Activated gamma-delta T cell treated with anti-CD3 and anti-CD28 coated beads, Interleukin-2, amount 50 U/mL, for 16 hours (primary cell): ENCODE results near the gene RTN4RL1.
A peak's percentile ranks its signal among the peaks of the same experiment; 100 is the strongest.

ENCODE experiments used
- DNase-seq: peaks from one replicate; pipeline ENCODE4 v3.0.0-alpha.2; 2020; ENCODE audit warnings: low read depth

Gene RTN4RL1

DNA sequence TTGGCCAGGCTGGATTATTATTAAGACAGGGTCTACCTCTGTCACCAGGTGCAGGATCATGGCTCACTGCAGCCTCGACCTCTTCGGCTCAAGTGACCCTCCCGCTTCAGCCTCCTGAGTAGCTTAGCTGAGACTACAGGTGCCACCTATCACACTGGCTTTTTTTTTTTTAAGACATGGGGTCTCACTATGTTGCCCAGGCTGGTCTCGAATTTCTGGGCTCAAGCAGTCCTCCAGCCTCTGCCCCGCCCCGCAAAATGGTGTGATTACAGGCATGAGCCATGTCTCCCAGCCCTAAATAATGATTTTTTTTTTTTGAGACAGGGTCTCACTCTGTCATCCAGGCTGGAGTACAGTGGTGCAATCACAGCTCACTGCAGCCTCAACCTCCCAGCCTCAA is 22.5 kb upstream of the RTN4RL1 start:
- DNase-seq: no peak

DNA sequence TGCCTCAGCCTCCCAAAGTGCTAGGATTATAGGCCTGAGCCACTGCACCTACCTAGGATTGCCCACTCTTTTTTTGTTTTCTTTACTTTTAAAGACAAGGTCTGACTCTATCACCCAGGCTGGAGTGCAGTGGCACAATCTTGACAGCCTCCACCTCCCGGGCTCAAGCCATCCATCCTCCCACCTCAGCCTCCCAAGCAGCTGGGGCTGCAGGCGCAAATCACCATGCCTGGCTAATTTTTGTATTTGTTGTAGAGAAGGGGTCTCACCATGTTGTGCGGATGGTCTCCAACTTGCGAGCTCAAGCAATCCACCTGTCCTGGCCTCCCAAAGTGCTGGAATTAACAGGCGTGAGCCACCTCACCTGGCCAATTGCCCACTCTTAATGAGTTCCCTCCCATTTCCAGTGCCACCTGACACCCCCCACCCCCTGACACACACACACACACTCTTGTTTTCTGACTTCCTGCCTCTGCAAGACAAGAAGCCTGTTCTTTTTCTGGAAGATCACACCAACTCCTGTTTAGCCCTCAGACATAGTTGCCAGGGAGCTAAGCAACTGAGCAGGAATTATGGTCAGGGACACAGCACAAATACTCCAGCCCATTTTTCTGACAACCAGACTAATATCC is 19.2 kb upstream of the RTN4RL1 start:
- DNase-seq: no peak

DNA sequence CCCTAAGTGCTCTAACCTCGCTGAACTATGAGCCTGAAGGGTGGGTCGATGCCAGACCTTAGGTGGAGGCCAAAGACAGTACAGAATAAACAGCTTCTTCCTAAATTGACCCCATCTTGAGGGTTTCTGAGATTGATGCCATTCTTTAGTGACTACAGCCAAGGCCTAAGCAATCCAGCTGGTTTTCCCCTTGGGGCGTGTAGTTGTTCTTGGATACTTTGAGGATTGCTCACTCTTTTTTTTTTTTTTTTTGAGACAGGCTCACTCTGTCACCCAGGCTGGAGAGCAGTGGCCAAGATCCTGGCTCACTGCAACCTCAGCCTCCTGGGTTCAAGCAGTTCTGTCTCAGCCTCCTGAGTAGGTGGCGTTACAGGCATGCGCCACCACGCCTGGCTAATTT is 18.7 kb upstream of the RTN4RL1 start:
- no peak for DNase-seq

DNA sequence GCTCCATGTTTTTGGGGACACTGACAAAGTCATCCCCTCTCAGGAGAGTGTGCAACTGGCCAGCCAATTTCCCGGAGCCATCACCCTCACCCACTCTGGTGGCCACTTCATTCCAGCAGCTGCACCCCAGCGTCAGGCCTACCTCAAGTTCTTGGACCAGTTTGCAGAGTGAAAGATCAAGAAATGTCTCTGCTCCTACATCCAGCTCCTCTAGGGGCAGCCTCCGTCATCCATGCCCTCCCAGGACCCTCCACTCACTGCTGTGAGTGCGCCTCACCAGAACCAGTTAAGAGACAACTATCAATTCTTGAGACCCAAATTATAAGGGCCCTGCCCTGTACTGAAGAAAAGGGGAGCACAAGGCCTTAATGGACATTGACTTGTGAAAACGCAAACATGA is 17.8 kb upstream of the RTN4RL1 start:
- DNase-seq: no peak

DNA sequence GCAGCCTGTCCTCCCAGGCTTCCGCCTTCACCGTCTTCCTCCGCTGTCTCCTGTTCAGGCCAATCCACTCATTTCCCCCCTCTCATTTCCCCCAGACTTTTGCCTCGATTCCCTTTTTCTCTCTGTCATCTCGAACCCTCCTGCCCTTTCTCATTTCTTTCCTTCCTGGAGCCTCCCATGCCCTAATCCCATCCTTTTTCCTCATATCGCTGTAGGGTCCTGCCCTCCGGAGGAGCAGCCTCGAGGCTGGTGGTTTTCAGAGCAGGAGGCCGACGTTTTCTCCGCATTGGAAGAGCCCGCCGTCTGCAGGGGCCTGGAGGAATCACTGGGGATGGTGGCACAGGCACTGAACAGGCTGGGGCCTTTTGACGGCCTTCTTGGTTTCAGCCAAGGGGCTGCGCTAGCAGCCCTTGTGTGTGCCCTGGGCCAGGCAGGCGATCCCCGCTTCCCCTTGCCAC is 17.3 kb upstream of the RTN4RL1 start:
- DNase-seq: no peak

DNA sequence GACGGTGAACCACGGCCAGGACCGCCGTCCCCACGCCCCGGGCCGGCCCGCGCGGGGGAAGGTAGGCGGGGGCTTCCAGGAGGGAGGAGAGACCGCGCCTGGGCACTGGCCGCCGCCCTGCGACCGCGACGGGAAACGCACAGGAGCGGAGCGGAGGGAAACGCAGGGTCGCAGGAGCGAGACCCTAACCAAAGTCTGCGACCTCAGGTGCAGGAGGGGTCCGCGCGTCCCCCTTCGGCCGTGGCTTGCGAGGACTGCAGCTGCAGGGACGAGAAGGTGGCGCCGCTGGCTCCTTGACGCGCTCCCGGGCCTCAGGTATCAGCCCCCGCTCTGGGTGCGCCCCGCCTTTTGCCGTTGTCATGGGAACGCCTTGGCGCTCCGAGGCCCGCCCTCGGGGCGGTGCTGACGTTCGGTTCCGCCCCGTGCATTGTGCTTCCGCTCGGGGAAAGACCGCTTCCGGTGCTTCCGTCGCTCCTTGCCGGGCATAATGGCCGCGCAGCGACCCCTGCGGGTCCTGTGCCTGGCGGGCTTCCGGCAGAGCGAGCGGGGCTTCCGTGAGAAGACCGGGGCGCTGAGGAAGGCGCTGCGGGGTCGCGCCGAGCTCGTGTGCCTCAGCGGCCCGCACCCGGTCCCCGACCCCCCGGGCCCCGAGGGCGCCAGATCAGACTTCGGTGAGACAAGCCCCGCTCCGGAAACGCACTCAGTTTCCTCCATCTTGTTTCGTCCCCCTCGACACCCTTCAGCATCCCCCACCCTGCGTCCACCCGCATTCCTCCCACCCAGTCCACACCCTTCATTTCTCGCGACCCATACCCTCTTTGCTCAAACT is 16.6 kb upstream of the RTN4RL1 start, which contains the start of gene OVCA2:
Gene OVCA2 (plus strand): TSS at position 462 of the 829 bp plus-strand sequence. CDS start 26 bp downstream, at position 488.
- DNase-seq: peak; percentile 97

DNA sequence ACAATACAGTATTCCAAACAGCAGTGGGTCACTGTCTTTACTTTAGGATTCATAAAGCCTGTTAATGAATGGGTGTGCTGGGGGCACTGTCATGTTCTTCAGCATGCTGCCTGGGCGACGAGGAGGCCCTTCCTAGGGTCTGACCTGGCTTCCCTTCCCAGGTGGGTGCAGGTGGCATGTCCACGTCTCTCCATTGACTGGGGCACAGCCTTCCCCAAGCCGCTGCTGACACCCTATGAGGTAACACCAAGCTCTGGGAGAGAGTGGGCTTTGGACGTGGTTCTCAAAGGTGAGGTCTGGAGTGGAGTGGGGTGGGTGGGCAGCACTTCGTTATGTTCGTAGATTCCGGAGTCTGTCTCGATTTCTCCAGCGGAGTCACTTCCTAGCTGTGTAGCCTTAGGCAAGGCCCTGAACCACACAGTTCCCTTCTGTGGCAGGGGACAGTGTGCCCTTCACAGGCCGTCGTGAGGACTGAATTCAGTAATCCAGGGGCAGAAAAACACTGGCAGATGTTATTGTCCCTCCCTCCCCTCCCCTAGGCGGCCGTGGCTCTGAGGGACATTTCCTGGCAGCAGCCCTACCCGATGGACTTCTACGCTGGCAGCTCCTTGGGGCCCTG is 15.9 kb upstream of the RTN4RL1 start:
- no peak for DNase-seq

DNA sequence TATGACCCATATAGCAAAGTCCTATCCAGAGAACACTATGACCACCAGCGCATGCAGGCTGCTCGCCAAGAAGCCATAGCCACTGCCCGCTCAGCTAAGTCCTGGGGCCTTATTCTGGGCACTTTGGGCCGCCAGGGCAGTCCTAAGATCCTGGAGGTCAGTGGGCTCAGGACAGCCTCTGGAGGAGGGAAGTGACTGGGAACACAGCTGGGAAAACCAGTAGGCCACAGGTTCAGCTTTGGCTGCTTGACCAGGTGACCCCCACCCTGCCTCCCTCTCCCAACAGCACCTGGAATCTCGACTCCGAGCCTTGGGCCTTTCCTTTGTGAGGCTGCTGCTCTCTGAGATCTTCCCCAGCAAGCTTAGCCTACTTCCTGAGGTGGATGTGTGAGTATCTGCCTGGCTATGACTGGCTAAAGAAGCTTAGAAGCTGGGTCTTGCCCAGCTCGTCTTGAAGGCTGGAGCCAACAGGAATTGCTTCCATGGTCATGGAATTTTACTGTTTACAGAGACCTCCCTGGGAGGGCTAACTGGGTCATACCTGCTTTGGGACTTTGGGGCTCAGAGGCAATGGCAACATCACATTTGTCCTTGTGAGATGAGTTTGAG is 15.2 kb upstream of the RTN4RL1 start:
- DNase-seq: no peak

DNA sequence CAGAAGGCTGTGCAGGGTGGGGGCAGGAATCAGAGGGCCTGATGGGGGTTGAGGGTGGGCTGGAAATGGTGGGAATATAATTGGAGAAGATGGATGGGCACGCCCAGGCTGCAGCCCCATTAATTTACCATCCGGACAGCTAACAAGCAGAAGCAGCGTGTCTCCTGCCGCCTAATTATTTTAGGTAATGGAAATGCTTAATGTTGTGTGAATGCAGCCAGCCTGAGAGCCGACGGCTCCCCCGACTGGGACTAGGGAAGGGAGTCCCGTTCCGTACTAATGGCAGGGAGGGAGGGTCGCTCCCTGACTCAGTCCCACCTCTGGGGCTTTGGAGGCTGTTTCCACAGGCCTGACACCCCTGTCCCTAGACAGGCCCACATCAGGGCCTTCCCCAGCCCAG is 12.0 kb upstream of the RTN4RL1 start:
- DNase-seq: no peak

DNA sequence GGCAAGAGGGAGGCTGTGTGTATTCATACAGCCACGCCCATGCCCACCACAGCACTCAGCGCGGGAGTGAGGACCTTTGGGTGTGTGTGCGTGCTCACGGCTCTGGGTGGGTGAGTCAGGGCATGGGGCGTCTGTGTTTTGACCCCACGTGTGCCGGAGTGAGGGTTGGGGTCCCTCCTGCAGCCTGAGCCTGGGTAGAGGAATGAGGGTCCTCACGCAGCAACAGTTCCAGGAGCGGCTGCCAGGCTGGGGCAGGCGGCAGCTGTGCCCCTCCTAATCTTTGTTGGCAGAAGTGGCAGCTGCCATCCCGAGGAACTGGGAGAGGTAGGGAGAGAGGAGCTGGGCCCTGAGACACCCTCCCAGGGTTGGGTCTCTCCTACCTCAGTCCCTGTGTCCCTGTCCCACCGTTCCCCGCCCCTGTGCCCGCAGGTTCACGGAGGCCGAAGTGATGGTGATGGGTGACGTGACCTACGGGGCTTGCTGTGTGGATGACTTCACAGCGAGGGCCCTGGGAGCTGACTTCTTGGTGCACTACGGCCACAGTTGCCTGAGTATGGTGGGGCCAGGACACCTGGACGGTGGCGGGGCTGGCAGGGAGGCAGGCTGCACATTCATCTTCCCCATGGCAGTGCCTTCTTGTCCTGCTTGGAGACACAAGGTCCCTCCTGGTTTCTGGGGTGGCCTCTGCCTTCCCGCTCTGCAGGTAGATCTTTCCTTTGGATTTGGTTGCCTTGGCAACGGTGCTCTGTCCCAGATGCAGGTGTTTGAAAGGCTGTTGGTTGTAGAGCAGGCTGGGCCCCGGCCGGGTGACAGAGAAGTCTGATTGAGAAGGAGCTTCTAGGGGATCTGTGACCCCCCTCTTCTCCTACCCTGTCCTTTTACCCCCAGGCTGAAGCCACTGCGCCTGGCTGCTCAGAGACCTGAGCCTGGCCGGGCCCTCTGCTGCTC is 10.7 kb upstream of the RTN4RL1 start:
- no peak for DNase-seq

DNA sequence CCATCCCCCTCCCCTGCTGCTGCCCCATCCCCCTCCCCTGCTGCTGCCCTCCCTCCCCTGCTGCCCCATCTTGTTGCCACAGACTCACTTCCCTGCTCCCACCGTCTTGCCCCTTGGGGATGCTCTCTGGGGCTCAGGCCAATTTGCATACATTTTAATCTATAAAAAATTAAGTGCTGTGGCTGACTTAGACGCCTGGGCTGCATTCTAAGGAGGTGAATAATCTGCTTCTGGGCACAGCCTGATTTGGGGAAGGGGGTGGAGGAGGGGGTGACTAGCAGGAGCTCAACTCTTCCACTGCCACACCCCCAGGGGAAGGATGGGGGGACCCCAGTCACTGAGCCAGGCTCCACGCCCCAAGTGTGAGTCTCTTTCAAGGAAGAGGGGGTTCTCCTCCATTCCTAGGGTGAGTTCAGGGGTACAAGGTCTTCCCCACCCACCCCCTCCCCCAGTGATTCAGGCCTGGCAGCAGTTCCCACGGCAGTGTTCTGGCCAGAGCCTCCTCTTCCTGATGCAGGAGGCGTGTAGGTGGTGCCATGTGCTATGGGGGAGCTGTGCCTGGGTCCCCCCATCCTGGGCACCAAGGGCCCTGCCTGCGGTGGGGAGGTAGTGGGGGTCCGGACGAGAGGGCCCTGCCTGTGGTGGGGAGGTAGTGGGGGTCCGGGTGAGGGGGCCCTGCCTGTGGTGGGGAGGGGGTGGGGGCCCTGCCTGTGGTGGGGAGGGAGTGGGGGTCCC is 9.8 kb upstream of the RTN4RL1 start:
- DNase-seq: no peak

DNA sequence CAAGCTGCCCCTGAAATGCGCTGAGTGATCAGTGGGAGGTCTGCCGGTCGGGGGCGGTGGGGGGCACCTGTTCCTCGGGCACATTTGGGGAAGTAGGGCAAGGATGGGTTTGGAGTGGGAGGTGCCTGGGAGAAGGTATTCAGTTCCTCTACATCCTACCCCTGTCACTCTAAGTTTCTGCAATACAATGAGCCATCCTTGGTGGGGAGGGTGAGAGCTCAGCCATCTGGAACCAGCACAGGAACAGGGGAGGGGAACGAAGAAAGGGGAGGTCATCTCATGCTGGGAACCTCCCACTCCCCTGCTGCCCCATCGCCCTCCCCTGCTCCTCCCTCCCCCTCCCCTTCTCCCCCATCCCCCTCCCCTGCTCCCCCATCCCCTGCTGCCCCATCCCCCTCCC is 9.0 kb upstream of the RTN4RL1 start:
- DNase-seq: no peak

DNA sequence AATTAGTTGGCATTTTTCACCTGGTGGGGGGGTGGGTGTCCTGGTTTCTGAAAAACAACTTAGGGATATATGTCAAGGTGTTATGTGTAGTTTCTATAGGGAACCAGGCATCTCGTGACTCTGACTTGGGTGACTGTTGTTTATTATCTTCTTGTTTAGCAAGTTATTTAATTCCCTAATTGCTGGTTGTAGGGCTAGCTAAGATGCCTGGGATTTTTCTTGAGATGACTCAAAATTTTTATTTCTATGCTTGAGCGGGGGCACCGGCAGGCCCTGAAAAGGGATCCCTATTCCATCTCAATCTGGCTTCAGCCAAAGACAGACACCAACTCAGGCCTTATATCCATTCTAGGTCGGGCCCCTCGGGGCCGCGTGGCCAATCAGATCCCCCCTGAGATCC is 8.0 kb upstream of the RTN4RL1 start:
- no peak for DNase-seq

DNA sequence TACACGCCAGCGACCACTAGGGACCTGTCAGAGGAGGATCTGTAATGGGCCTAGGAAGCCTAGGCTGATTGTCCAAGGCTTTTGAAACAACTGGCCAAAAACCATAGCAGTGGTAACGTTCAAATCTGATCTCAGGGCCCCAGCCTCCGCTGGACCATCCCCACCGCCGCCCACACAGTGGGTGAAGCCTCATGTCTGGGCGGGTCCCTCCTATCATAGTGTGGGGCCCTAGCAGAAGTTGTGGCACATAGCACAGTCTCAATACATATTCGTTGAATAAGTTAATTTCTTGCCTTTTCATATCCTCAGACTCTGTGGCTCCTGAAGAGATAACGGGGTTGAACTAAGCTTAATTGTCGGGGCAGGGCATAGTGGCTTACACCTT is 5.6 kb upstream of the RTN4RL1 start:
- no peak for DNase-seq

DNA sequence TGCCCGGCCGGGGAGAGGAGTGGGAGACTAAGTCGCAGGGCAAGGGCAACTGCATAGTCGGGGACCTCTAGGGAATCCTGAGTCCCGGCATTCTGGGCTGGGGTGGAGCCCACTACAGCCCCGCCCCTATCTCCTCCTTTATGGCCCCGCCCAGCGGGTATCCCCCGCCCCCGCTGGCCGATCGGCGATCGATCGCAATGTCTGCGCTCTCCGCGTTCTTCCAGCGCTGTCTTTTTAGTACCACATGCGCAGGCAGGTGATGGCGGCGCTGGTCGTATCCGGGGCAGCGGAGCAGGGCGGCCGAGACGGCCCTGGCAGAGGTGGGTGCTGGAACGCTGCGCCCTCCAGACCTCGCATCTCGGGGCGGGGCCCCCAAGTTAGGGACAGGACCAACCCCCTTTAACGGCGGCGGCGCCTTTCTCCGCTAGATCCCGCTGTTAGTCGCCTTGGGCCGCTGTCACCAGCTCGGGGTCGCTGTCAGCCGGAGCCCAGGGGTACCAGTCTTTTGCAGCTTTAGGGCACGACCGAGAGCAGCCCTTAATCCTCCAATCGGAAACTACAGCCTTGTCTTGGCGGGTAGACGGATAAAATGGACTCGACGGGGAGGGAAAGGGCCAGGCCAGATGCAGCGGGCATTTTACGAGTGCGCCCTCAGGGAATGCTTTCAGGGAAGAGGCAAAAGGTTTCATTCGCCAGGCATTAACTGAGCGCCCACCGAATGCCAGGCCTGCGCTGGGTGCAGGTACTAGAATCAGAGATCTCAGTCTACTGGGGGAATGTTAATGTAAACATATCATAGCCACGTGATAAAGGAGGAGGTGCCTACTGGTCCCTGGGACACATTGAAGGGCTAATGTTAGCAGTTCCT is 5.0 kb upstream of the RTN4RL1 start, which contains the start of gene DPH1:
Gene DPH1 (plus strand): TSS at position 243 of the 868 bp plus-strand sequence. CDS start 17 bp downstream, at position 260.
- peak; percentile 79 for DNase-seq

DNA sequence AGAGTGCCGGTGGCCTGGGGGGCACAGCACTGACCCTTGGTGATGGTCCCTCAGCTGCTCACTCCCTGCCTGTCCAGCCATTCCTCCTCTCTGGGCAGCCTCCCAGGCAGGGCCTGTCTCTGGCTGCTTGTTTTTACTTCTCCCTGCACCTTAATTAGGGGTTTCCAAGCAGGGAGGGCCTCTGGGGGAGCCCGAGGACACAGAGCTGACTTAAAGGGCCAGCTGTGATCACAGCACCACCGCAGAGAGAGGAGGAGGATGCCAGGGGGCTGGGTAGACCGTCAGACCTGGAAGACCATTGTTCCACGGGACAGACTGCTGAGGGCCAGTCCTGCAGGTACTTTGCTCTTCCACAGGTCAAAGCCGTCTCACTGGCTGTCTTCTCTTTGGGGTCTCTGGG is 3.6 kb upstream of the RTN4RL1 start:
- DNase-seq: no peak

DNA sequence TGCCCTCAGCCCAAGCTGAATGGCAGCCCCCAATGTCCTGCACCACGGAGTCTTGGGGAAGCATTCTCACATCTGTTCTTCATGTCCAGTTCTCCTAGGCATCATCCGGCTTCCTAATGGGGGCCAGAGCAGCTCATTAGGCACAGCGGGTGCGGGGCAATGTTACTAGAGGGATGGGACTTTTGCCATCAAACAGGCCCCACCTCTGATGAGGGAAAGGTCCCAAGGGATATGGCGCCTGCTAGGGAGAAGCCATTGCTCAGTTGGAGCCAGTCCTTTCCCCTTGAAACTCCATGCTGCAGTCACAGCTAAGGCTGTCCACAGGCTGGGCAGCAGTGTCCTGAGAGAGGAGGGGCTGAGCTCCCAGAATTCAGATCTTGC is 3.1 kb upstream of the RTN4RL1 start:
- DNase-seq: no peak

DNA sequence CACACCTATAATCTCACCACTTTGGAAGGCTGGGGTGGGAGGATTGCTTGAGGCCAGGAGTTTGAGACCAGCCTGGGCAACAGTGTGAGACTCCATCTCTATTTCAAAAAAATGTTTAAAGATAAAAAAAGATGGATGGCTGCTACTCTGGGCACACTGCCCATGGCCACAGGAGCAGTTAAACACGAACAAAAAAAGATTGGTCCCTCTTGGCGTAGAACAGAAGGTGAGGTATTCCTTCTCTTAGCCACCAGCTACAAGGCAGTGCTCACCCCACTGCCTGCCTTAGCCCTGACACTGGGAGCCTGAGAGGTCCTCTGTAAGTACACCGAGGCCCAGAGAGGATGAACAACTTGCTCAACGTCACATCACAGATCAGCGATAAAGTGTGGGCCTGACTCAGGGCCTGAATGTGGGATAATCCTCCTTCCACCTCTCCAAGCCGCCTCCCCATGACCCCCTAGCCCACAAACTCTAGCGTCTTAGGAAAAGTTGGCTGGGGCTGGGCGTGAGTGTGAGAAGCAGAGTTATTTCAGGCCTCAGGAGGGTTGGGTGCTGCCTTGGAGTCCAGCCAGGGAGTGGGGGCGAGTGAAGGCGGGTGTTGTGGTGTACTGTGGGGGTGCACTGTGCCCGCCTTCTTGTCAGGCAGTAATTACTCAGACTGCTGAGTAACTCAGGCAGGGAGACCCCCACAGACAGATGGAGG is 2.5 kb upstream of the RTN4RL1 start:
- DNase-seq: no peak
